DOHH2 (cell line): ENCODE measurements around the gene ARFGEF3.

Experiments
- H3F3A ChIP-seq: fragments of 200-600 bp; sonication (generic), shearing (Covaris generic); 2 replicates; pipeline ENCODE4 v1.6.0; 2016; ENCODE audit warnings: antibody characterized with exemption, mild to moderate bottlenecking; ENCODE audit not compliant: control insufficient read depth, insufficient read depth
- H3K27ac ChIP-seq: fragments of 200-600 bp; sonication (generic); 2 replicates; pipeline ENCODE4 v1.5.1; 2014; ENCODE audit warnings: low read depth, mild to moderate bottlenecking, low read length, moderate library complexity
- H3K27me3 ChIP-seq: fragments of 200-600 bp; sonication (generic); 2 replicates; pipeline ENCODE4 v1.6.1; 2014; ENCODE audit warnings: mild to moderate bottlenecking, low read length, mixed read lengths; ENCODE audit not compliant: control insufficient read depth
- H3K36me3 ChIP-seq: fragments of 200-600 bp; sonication (generic); 2 replicates; pipeline ENCODE4 v1.6.1; 2014; ENCODE audit warnings: mild to moderate bottlenecking, low read length, moderate library complexity, mixed read lengths; ENCODE audit not compliant: control insufficient read depth
- H3K4me1 ChIP-seq: fragments of 200-600 bp; sonication (generic); 2 replicates; pipeline ENCODE4 v1.6.1; 2014; ENCODE audit warnings: mild to moderate bottlenecking, low read length, mixed read lengths; ENCODE audit not compliant: control insufficient read depth
- H3K4me2 ChIP-seq: fragments of 200-600 bp; sonication (generic); 2 replicates; pipeline ENCODE4 v1.6.0; 2014; ENCODE audit warnings: mild to moderate bottlenecking, low read length, moderate library complexity
- H3K4me3 ChIP-seq: fragments of 200-600 bp; sonication (generic); 2 replicates; pipeline ENCODE4 v1.5.1; 2014; ENCODE audit warnings: mild to moderate bottlenecking, low read length, mixed read lengths
- H3K79me2 ChIP-seq: fragments of 200-600 bp; sonication (generic); 2 replicates; pipeline ENCODE4 v1.6.1; 2014; ENCODE audit warnings: mild to moderate bottlenecking, low read length, mixed read lengths; ENCODE audit not compliant: control insufficient read depth
- H3K9me2 ChIP-seq: fragments of 200-600 bp; sonication (generic); replicated peaks from 2 replicates; pipeline ENCODE4 v1.6.1; 2014; ENCODE audit warnings: mild to moderate bottlenecking, low read length, mixed read lengths; ENCODE audit not compliant: control insufficient read depth
- H3K9me3 ChIP-seq: fragments of 200-600 bp; sonication (generic); 2 replicates; pipeline ENCODE4 v1.6.1; 2014; ENCODE audit warnings: antibody characterized with exemption, low read length, mixed read lengths; ENCODE audit not compliant: control insufficient read depth, insufficient read depth
- H4K20me1 ChIP-seq: fragments of 200-600 bp; sonication (generic); 2 replicates; pipeline ENCODE4 v1.6.0; 2014; ENCODE audit warnings: low read depth, mild to moderate bottlenecking, antibody characterized with exemption, low read length, moderate library complexity; ENCODE audit not compliant: control insufficient read depth, insufficient read depth
- CTCF ChIP-seq: fragments of 200-600 bp; sonication (generic); IDR thresholded peaks from one replicate; pipeline ENCODE4 v1.5.1; 2014; ENCODE audit warnings: antibody characterized with exemption, mild to moderate bottlenecking, low read depth, low read length; ENCODE audit not compliant: poor library complexity, severe bottlenecking
- EZH2phosphoT487 ChIP-seq: fragments of 200-600 bp; sonication (generic); IDR thresholded peaks from 2 replicates; pipeline ENCODE4 v1.6.1; 2017; ENCODE audit warnings: borderline replicate concordance, mild to moderate bottlenecking, antibody characterized with exemption, low read length, moderate library complexity, mixed read lengths

The ARFGEF3 gene

GRCh38 chr6:138119976-138120375 lies 41.8 kb upstream of the ARFGEF3 start:
- Histone ChIP-seq H3K27ac (no peak overlapping the region), H4K20me1 (no peaks in the 10 kb centered on the region), H3K9me2 (no peaks in the 10 kb centered on the region), H3K4me2 (no peak overlapping the region), H3K27me3 (no peaks in the 10 kb centered on the region; the same call in 1 of the 2 replicates), H3F3A (no peaks in the 10 kb centered on the region), H3K4me1 (peaks cover 8% of the 10 kb centered on the region), H3K9me3 (no peaks in the 10 kb centered on the region), H3K36me3 (no peaks in the 10 kb centered on the region), H3K79me2 (no peaks in the 10 kb centered on the region), H3K4me3 (no peak overlapping the region)
- no peak for TF ChIP-seq EZH2phosphoT487
- TF ChIP-seq CTCF, result no peak

GRCh38 chr6:138124096-138124495 lies 37.6 kb upstream of the ARFGEF3 start:
- Histone ChIP-seq H3K27ac (no peak overlapping the region), H3K4me3 (no peak overlapping the region), H3K4me1 (no peaks in the 10 kb centered on the region), H3F3A (no peaks in the 10 kb centered on the region), H4K20me1 (no peaks in the 10 kb centered on the region), H3K4me2 (no peak overlapping the region), H3K9me2 (no peaks in the 10 kb centered on the region), H3K79me2 (no peaks in the 10 kb centered on the region), H3K36me3 (no peaks in the 10 kb centered on the region), H3K27me3 (no peaks in the 10 kb centered on the region; the same call in 1 of the 2 replicates), H3K9me3 (no peaks in the 10 kb centered on the region)
- TF ChIP-seq CTCF (no peak), EZH2phosphoT487 (no peak)

GRCh38 chr6:138128096-138128495 lies 33.6 kb upstream of the ARFGEF3 start:
- Histone ChIP-seq H3K27ac (no peak overlapping the region), H3K9me3 (no peaks in the 10 kb centered on the region), H3K4me3 (no peak overlapping the region), H3K4me2 (no peak overlapping the region), H3K36me3 (no peaks in the 10 kb centered on the region), H3F3A (no peaks in the 10 kb centered on the region), H3K79me2 (no peaks in the 10 kb centered on the region), H3K27me3 (no peaks in the 10 kb centered on the region), H3K4me1 (no peaks in the 10 kb centered on the region), H3K9me2 (no peaks in the 10 kb centered on the region), H4K20me1 (no peaks in the 10 kb centered on the region)
- TF ChIP-seq EZH2phosphoT487 (no peak), CTCF (no peak)

- H3K79me2 ChIP-seq, result no peaks in the 10 kb centered on the region
- no peaks in the 10 kb centered on the region for H3K9me2 ChIP-seq
- no peak overlapping the region for H3K27ac ChIP-seq
- H3F3A ChIP-seq, result no peaks in the 10 kb centered on the region
- no peaks in the 10 kb centered on the region for H3K27me3 ChIP-seq
- TF ChIP-seq EZH2phosphoT487 (no peak), CTCF (no peak)
- no peaks in the 10 kb centered on the region for H3K4me1 ChIP-seq
- H4K20me1 ChIP-seq, result no peaks in the 10 kb centered on the region
- no peaks in the 10 kb centered on the region for H3K9me3 ChIP-seq
- no peaks in the 10 kb centered on the region for H3K36me3 ChIP-seq
- H3K4me2 ChIP-seq, result no peak overlapping the region
- no peak overlapping the region for H3K4me3 ChIP-seq
These were observed 32.5 kb upstream of the ARFGEF3 start for GRCh38 chr6:138129190-138129589.
